Measurements from ENCODE around the gene ATF6.

- TF ChIP-seq RXRA (IDR thresholded peaks at IDR 0.05) (no peak), ATF3 (IDR thresholded peaks at IDR 0.05) (no peak), RAD21 (IDR thresholded peaks at IDR 0.05) (no peak), CTCF (IDR thresholded peaks at IDR 0.05; ENCODE audit: low read depth, low read length, missing input control) (no peak), MAX (IDR thresholded peaks at IDR 0.05) (no peak), SP1 (IDR thresholded peaks at IDR 0.05) (no peak), HNF4A (conservative IDR thresholded peaks at IDR 0.05) (no peak), ZBTB33 (IDR thresholded peaks at IDR 0.05) (no peak), JUND (IDR thresholded peaks at IDR 0.05) (no peak), GABPA (IDR thresholded peaks at IDR 0.05 in 1 of 2, conservative IDR thresholded peaks at IDR 0.05 in 1 of 2) (no peak), YY1 (IDR thresholded peaks at IDR 0.05) (no peak), EGR1 (IDR thresholded peaks at IDR 0.05; ENCODE audit: low read depth in 2 of 2) (no peak), FOXA1 (IDR thresholded peaks at IDR 0.05) (no peak)
These were observed 204.5 kb downstream of the ATF6 start for GRCh38 chr1:161970633-161971032.

All from liver (tissue), 3 donors.